ENCODE results near the gene NPIPB4. TPM values are rescaled to one million over a fixed set of nuclear protein-coding genes. Genes with fewer than 3 reads are reported as not detected.

Gene NPIPB4
- total and polyA plus RNA-seq, 10 of the 15 experiments (the other 5 are each of a cell fraction or from before 2014, with no cell fraction given) = 1.3 to 124 (median 41.0) TPM

GRCh38 chr16:21820028-21820907 is 37.3 kb downstream of the NPIPB4 start (continued):
- TF ChIP-seq ZNF687 (IDR thresholded peaks at IDR 0.05) (peak; percentile 98), POLR2AphosphoS5 (IDR thresholded peaks at IDR 0.05; ENCODE audit: low read length) (peak; percentile 89), RELA (IDR thresholded peaks at IDR 0.05; ENCODE audit: borderline replicate concordance, partially characterized antibody) (peak; percentile 35), GABPA (IDR thresholded peaks at IDR 0.05; ENCODE audit: low read depth) (peak; percentile 69; the same call in 1 of the 2 replicates), CBFB (IDR thresholded peaks at IDR 0.05; ENCODE audit: low read depth) (peak; percentile 61; the same call in 1 of the 2 replicates), ZNF592 (IDR thresholded peaks at IDR 0.05) (0 out of 2 replicates have a peak, but pooled peaks have one; percentile 22), HCFC1 (IDR thresholded peaks at IDR 0.05; ENCODE audit: low read length) (0 out of 2 replicates have a peak, but pooled peaks have one; percentile 45), ATF7 (IDR thresholded peaks at IDR 0.05; ENCODE audit: low read depth) (peak; percentile 49; the same call in 1 of the 2 replicates), PML (IDR thresholded peaks at IDR 0.05; ENCODE audit: low read length) (0 out of 2 replicates have a peak, but pooled peaks have one; percentile 30), TCF3 (IDR thresholded peaks at IDR 0.05; ENCODE audit: borderline replicate concordance, insufficient read depth, low read depth, low read length) (0 out of 2 replicates have a peak, but pooled peaks have one; percentile 28), ELK1 (IDR thresholded peaks at IDR 0.05; ENCODE audit: low read depth, low read length) (0 out of 2 replicates have a peak, but pooled peaks have one; percentile 42), E2F8 (IDR thresholded peaks at IDR 0.05; ENCODE audit: low read depth, partially characterized antibody) (peak; percentile 30), IKZF1 (conservative IDR thresholded peaks at IDR 0.05) (peak; percentile 43), POU2F2 (IDR thresholded peaks at IDR 0.05; ENCODE audit: borderline replicate concordance, low read depth, low read length) (peak; percentile 59; the same call in 2 of the 3 replicates)
